Right hindlimb (tissue), 1 donor: ENCODE measurements around the gene ZNF382.
A peak's percentile ranks its signal among the peaks of the same experiment; 100 is the strongest.
"Not testable (repeated sequence)": the region's sequence is repeated elsewhere in the genome, so short reads cannot be mapped to it uniquely, and the experiment has no call there.

Experiments used
- DNase-seq: peaks from one replicate; pipeline ENCODE4 v3.0.0-alpha.2; 2018

ZNF382 gene

GRCh38 chr19:36605101-36605876, at the start of gene ZNF382:
TSS of gene ZNF382 (plus strand) at chr19:36605313. CDS start at chr19:36609915, 4,602 bp downstream.
- DNase-seq = peak; percentile 84

GRCh38 chr19:36564391-36564790, 40.7 kb upstream of the ZNF382 start:
- no peak for DNase-seq

GRCh38 chr19:36572593-36573019, 32.5 kb upstream of the ZNF382 start:
- DNase-seq = no peak

- DNase-seq = peak; percentile 95
These were observed 31.9 kb upstream of the ZNF382 start, which contains the start of gene ZNF529 for GRCh38 chr19:36573020-36573894. TSS of gene ZNF529 (minus strand) at chr19:36573292. CDS start at chr19:36572346, 946 bp downstream.

- DNase-seq = no peak
These were observed 31.0 kb upstream of the ZNF382 start for GRCh38 chr19:36573895-36574720.

- DNase-seq = no peak
These were observed 30.4 kb upstream of the ZNF382 start for GRCh38 chr19:36574741-36575140.

GRCh38 chr19:36577271-36577996, 27.7 kb upstream of the ZNF382 start:
- no peak for DNase-seq

- no peak for DNase-seq
These were observed 25.9 kb upstream of the ZNF382 start for GRCh38 chr19:36579255-36579654.

- not testable (repeated sequence) for DNase-seq
These were observed 2.4 kb upstream of the ZNF382 start for GRCh38 chr19:36602681-36603080.

- DNase-seq = peak; percentile 58
These were observed 435 bp upstream of the ZNF382 start for GRCh38 chr19:36604656-36605100.

- DNase-seq = no peak
These were observed 865 bp downstream of the ZNF382 start for GRCh38 chr19:36605877-36606478.

GRCh38 chr19:36627057-36627456, 21.9 kb downstream of the ZNF382 start:
- no peak for DNase-seq

GRCh38 chr19:36635342-36635741, 30.2 kb downstream of the ZNF382 start:
- no peak for DNase-seq

- no peak for DNase-seq
These were observed 33.9 kb downstream of the ZNF382 start for GRCh38 chr19:36638862-36639510.

- no peak for DNase-seq
These were observed 41.6 kb downstream of the ZNF382 start for GRCh38 chr19:36646746-36647145.

- no peak for DNase-seq
These were observed 47.8 kb downstream of the ZNF382 start for GRCh38 chr19:36652958-36653357.

- DNase-seq = no peak
These were observed 60.7 kb downstream of the ZNF382 start for GRCh38 chr19:36665832-36666231.

- no peak for DNase-seq
These were observed 63.5 kb downstream of the ZNF382 start for GRCh38 chr19:36668646-36669045.

GRCh38 chr19:36672368-36672767, 67.3 kb downstream of the ZNF382 start:
- no peak for DNase-seq

GRCh38 chr19:36674201-36674600, 69.1 kb downstream of the ZNF382 start:
- DNase-seq = no peak

GRCh38 chr19:36679455-36679854, 74.3 kb downstream of the ZNF382 start:
- no peak for DNase-seq
